ENCODE measurements around the gene LRRC15.

LRRC15 gene

DNA sequence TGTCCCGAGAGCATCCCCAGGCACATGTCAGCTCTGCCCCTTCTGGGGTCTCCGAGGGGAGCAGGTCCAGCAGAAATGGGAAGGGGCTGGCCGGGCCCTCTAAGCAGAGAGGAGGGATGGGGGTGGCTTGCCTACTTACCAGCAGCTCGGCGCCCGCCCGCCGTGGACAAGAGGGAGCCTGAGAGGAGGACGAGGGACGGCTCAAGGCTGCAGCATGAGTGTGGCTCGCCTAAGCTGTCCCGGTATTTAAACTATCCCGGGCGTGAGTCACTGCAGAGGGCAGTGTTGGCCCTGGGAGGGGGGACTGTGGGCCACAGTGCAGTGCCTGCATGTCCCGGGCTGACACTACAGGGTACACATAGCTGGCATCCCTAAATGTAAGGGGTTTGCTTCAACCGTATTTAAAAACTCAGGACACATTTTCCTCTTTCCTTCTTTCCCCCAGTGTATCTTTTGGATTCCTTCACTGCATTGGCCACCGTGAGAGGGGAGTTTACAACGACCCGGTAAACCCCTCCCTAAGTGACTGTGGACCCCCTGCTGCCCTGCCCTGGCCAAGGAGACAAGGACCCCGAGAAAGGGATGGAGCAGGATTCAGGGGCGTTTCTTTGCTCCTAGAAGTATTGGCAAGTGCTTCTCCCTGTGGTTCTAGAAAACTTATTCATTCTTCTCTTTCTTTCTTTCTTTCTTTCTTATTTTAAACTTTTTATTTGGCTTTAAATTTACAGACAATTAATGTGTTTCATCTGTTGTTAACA lies at the start of gene LRRC15:
LRRC15 (minus strand) TSS at position 222 of the 758 bp plus-strand sequence. CDS start 8,700 bp downstream, outside the sequence.
- DNase-seq (ENCODE audit: low spot score): no peak

DNA sequence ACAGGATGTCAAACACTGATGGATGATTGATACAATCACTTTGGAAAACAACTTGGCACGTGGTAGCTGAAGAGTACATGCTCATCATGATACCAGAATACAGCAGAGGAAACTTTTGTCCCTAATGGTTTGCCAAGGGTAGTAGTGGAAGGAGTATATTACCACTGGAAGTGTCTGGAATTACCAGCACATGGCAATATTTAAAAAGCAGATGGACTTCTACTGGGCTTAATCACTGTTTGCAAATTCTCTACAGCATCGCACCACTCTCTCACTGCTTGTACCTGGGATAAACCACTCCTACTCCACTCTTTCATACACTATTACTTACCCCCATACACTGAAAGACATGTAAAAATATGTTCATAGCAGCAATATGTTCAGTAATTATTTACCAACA lies 49.1 kb upstream of the LRRC15 start:
- DNase-seq (ENCODE audit: low spot score): no peak

DNA sequence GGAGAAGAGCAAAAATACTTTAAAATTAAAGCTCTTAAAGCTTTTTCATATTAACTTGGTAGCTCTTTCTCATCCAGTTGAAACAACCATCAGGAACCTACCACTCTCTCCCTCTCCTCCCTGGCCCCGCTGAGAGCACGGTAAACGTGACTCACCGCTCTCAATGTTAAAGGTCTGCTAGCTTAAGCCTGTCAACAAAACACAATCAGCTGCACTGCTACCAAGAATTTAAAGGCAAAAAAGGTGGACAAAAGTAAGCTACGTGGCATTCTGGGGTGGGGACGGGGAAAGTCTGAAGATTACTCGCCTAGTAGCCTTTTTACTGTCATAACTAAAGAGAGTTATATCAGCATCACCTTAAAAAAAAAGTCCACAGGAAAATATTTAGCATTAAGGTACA lies 37.9 kb upstream of the LRRC15 start:
- DNase-seq (ENCODE audit: low spot score): no peak

DNA sequence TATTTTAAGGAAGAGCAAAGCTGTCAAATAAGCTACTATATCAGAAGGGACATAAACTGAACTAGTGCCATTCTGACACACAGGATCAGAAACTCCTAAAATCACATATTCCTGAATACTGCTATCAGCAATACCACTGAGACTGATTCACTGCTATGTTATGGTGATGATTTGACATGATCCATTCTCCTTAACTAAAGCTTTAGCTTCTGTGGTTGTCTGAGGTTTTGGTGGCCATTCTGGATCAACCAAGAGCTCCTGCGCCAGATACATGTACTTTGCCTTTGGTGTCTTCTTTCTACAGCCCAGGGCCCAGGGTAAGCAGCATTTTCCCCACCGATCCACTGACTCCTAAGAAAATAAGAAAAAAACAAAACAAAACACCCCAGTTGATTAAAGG lies 36.2 kb upstream of the LRRC15 start:
- DNase-seq (ENCODE audit: low spot score): no peak

- peak; percentile 70 for DNase-seq (ENCODE audit: low spot score)
These were observed 35.0 kb upstream of the LRRC15 start for GRCh38 chr3:194404365-194405140.

DNA sequence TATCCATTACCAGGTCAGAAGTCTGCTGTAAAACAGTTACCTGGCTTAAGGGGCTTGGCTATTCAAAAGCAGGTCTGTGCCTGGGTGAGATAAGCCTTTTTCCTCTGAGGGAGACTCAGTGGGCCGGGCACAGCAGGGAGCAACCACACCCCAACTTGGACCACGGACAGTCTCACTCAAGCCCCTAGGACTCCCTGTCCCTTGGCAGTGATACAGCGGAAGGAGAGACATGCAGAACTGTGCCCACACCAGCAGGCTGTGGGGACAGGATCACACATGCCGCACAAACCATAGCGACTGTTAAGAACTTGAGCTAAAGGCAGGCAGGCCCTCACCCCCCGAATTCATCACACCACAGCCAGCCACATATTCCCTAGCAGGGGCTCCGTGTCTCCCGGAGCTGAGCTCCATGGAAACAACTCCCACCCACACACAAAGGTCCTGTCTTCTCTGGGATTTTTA lies 32.4 kb upstream of the LRRC15 start:
- DNase-seq (ENCODE audit: low spot score): peak; percentile 21

DNA sequence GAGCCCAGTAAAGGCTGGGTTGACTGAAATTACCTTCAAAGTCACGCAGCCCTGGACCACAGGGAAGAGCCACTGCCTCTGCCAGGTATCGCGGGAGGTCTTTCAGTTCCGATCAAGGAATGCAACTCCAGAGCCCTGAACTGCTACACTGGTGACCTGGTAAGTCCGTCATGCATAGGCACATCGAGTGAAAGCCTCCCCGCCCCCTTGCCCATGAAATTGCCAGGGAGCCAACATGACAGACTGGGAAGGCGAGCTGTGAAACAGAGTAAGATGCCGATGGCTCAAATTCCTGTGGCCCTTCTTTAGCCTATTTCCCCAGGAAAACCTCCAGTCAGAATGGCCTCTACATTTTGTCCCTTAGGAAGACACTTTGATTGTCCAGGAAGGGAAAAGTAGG lies 31.8 kb upstream of the LRRC15 start:
- DNase-seq (ENCODE audit: low spot score): no peak

DNA sequence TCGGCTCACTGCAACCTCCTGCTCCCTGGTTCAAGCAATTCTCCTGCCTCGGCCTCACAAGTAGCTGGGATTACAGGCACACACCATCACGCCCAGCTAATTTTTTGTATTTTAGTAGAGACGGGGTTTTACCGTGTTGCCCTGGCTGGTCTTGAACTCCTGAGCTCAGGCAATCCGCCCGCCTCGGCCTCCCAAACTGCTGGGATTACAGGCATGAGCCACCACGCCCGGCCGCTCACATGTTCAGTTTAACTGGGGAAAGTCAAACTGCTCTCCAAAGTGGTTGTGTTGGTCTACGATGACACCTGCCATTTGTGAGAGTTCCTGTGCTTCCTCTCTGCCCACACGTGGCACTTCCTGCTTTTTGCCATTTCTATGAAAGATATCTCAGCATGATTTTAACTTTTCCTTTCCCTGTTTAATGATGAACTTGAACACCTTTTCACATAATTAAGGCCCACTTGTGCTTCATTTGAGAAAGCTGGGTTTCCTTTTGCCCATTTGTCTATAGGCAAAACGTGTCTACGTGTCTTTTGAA lies 30.4 kb upstream of the LRRC15 start:
- DNase-seq (ENCODE audit: low spot score): no peak

DNA sequence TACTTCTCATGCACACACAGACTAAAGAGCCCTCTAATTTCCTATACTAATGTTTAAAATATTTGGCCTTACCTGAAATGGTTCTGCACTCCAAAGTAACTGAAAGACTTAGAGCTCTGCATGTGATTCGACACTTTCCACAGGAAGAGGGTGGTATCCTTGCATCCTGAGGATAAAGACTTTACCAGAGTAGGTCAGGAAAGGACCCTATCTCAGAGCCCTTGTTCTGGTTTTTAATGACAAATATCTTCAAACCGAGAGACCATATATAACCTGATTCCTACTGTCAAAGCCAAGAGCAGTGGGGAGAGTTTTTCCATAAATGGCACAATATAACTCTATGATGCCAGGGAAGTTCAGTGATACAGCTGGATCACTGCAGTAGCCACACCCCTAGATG lies 29.6 kb upstream of the LRRC15 start, which contains the start of gene GP5:
GP5 (minus strand) TSS at position 101 of the 400 bp plus-strand sequence. CDS start 984 bp downstream, outside the sequence.
- DNase-seq (ENCODE audit: low spot score): no peak

- DNase-seq (ENCODE audit: low spot score): no peak
These were observed 28.3 kb upstream of the LRRC15 start for GRCh38 chr3:194397757-194398312.

GRCh38 chr3:194396859-194397756 lies 27.6 kb upstream of the LRRC15 start:
- DNase-seq (ENCODE audit: low spot score): no peak

DNA sequence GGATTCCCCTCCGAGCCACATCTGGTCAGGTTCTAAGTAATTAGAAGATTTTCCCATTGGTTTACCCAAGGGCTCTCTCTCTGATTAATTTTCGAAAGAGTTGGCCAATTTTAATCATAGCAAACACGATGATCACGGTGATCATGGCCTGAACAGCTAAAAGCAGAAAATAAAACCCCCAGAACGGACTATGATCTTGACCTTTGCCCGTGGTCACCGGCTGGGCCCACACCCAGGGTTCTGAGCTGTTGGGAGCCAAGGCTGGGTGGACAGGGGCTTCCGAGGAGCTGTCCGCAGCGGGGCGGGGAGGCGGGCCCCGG lies 27.0 kb upstream of the LRRC15 start:
- no peak for DNase-seq (ENCODE audit: low spot score)

DNA sequence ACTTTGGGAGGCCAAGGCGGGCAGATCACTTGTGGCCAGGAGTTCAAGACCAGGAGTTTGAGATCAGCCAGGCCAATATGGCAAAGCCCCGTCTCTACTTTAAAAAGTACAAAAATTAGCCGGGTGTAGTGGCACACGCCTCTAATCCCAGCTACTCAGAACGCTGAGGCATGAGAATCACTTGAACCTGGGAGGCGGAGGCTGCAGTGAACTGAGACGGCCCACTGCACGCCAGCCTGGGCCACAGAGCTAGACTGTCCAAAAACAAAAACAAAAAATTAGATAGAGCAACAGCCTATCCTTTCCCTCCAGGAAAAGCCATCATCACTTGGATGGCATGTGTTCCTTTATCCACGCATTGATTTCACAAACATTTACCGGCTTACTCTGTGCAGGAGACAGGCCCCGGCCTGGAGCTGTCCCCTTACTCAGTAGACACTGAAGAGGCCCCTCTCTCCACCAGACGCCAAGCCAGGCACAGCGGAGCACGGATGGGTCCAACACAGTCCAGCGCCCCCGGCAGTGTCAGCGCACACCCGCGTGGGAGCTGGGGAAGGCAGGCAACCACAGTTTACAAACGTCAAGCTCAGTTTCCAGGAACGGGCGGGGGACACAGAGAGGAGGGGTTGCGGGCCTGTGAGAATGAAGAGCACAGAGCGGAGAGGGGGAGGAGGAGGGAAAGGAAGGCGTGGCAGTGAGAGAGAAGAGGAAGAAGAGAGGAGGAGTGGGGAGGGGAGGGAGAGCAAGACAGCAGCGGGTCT lies 26.4 kb upstream of the LRRC15 start:
- DNase-seq (ENCODE audit: low spot score): peak; percentile 31

DNA sequence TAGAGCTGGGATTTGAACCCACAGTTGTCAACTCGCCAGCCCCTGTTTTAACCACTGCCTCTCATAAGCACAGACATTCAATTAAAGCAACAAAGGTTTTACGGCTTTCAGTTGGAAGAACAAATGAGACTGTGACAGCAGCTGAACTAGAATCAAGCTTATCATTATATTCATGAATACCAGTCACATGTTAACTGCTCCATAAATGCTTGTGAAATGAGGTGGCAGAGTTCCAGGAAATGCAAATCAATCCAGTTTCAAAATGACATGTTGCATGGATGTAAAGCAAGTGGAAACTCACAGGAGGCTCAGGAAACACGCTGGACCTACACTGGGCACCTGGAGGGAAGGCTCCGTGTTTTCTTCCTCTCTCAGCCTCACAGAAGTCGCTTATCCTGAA lies 25.7 kb upstream of the LRRC15 start:
- peak; percentile 11 for DNase-seq (ENCODE audit: low spot score)

DNA sequence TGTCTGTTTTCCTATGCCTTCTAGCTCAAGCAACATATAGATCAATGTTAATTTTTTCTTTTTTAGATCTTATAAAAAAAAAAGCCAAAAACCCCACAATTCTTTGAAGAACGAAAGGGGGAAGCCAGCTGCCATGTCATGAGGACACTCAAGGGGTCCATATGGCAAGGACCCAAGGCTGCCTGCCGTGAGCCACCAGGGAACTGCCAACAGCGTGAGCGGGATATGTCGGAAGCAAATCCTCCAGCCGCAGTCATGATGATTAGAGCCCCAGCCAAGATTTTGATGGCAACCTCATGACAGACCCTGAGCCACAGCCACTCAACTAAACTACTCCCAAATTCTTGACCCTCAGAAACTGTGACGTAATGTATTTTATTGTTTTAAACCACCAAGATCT lies 23.0 kb upstream of the LRRC15 start:
- no peak for DNase-seq (ENCODE audit: low spot score)

GRCh38 chr3:194390835-194391234 lies 21.3 kb upstream of the LRRC15 start:
- no peak for DNase-seq (ENCODE audit: low spot score)

DNA sequence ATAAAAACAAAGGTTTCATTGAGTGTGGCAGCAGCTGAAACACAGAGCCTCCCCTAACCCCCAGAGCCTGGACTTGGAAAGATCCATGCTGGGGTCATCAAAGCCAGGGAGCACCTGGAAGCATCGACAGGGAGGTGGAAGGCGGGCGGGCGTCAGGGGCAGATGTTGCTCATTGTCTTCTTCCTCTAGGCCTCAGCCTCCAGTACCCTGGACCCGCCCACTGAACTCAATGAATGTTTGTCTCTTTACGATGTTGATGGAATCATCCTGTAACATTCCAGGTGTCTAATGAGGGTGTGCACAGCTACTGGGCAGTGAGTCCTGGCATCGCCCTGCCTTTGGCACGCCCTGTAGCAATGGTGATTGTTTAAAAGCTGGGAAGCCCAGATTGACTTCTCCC lies 19.7 kb upstream of the LRRC15 start:
- DNase-seq (ENCODE audit: low spot score): no peak

- no peak for DNase-seq (ENCODE audit: low spot score)
These were observed 18.4 kb upstream of the LRRC15 start for GRCh38 chr3:194387926-194388418.

GRCh38 chr3:194387276-194387675 lies 17.7 kb upstream of the LRRC15 start:
- no peak for DNase-seq (ENCODE audit: low spot score)

GRCh38 chr3:194386648-194387047 lies 17.1 kb upstream of the LRRC15 start:
- DNase-seq (ENCODE audit: low spot score): no peak

DNA sequence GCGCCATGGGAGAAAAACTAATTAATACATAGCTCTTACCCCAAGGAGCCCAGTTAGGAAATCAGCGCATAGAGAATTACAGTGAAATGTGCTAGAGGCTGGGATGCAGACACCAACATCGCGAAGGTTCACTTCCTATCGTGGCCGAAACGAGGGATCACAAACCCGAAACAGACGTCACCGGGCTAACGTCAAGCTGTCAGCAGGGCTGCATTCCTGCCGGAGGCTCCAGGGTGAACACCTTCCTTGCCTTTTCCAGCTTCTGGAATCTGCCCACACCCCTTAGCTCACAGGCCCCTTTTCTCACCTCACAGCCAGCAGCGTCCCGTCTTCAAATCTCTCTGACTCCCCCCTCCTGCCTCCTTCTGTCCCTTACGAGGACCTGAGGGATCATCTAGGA lies 16.5 kb upstream of the LRRC15 start:
- DNase-seq (ENCODE audit: low spot score): no peak
